Stomach (tissue), 4 donors: Measurements from ENCODE around the gene NFATC2.
"Not testable (repeated sequence)": the region's sequence is repeated elsewhere in the genome, so short reads cannot be mapped to it uniquely, and the experiment has no call there.

Source experiments
- CTCF ChIP-seq, 7 experiments: fragments of 450-650 bp in 4 of 7; fragments of 200-600 bp in 3 of 7; sonication (generic) in 3 of 7; IDR thresholded peaks; one replicate each; pipeline ENCODE4 v1.5.1; 2016 to 2019; ENCODE audit warnings: antibody characterized with exemption in 7 of 7, control low read depth in 2 of 7, mild to moderate bottlenecking in 1 of 7
- POLR2A ChIP-seq, 4 donors: fragments of 450-650 bp; IDR thresholded peaks; one replicate each; pipeline ENCODE4 v1.6.1; 2016; ENCODE audit warnings: antibody characterized with exemption in 4 of 4, control low read depth in 2 of 4, mild to moderate bottlenecking in 1 of 4, moderate library complexity in 1 of 4

GRCh38 chr20:51461846-51462245, 80.7 kb downstream of the NFATC2 start:
- not testable (repeated sequence) for TF ChIP-seq POLR2A, CTCF (IDR thresholded peaks at IDR 0.05)
